CD4-positive, alpha-beta T cell treated with Interleukin-6 at 100 ng/mL for 8 hours (primary cell): ENCODE results near the gene F9.

Source experiments
- DNase-seq: peaks from one replicate; pipeline ENCODE4 v3.0.0-alpha.2; 2020; ENCODE audit warnings: mixed read lengths, low spot score

The F9 gene

DNA sequence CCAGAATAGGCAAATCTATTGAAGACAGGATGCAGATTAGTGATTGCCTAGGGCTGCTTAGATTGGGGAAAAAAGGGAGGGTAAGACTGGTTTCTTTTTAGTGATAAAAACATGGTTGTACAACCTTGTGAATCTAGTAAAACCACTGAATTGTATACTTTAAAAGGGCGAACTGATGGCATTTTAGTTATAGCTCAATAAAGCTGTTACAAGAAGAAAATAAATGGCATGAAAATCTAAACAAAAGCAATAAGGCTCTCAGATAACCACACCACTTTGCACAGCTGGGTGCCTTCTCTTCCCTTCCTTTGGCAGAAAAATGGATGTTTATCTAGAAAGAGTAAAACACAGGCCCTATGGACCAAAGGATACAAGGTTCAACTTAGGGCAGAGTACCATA lies 69.6 kb downstream of the F9 start:
- DNase-seq: no peak
